B cell (primary cell): Measurements from ENCODE around the gene RIN2. TPM values are rescaled to one million over a fixed set of nuclear protein-coding genes. Genes with fewer than 3 reads are reported as not detected.

ENCODE experiments used
- ATAC-seq: fragments of 200-7000 bp; cut with Tn5 transposase; one replicate; pipeline ENCODE4 v1.10.0; 2021; ENCODE audit warnings: low read depth, mild to moderate bottlenecking, moderate number of reproducible peaks, moderate library complexity
- CTCF ChIA-PET: fragments of 350-600 bp; sonication (Branson Sonifier 250); formaldehyde crosslinking; loops from one replicate; lab custom pipeline; 2021; ENCODE audit warnings: antibody characterized with exemption, inconsistent platforms; lab: Charles Lee
- POLR2A ChIA-PET: fragments of 350-600 bp; sonication (Branson Sonifier 250); formaldehyde crosslinking; loops from one replicate; lab custom pipeline; 2021; ENCODE audit warnings: antibody characterized with exemption; lab: Charles Lee
- DNase-seq: peaks from one replicate; pipeline ENCODE4 v3.0.0; 2013
- H2AFZ ChIP-seq: 2 replicates; pipeline ENCODE4 v1.6.1; 2012; ENCODE audit warnings: mild to moderate bottlenecking, low read depth, low read length; ENCODE audit not compliant: insufficient read depth, poor library complexity, severe bottlenecking
- H3K27ac ChIP-seq, 2 donors: 1 replicate in 1 of 2; 2 replicates in 1 of 2; pipeline ENCODE4 v1.5.1; 2012 to 2013; ENCODE audit warnings: low read length in 2 of 2, mild to moderate bottlenecking in 2 of 2, moderate library complexity in 1 of 2
- H3K27me3 ChIP-seq, 4 experiments: fragments of 200-600 bp in 1 of 4; sonication (generic) in 1 of 4; replicated peaks in 1 of 4; 1 replicate in 2 of 4; 2 replicates in 2 of 4; pipeline versions ENCODE4 v1.6.1 to v1.7.0; 2013 to 2016; ENCODE audit warnings: low read length in 3 of 4, mild to moderate bottlenecking in 2 of 4, mixed read lengths in 1 of 4, moderate library complexity in 1 of 4; ENCODE audit not compliant: insufficient read depth in 4 of 4, control insufficient read depth in 3 of 4; ENCODE audit errors: control extremely low read depth in 1 of 4
- H3K36me3 ChIP-seq, 2 experiments: replicated peaks in 1 of 2; 1 replicate in 1 of 2; 2 replicates in 1 of 2; pipeline versions ENCODE4 v1.6.1 to v1.7.1; 2013; ENCODE audit warnings: low read length in 1 of 2; ENCODE audit not compliant: insufficient read depth in 2 of 2, control insufficient read depth in 1 of 2; ENCODE audit errors: control extremely low read depth in 1 of 2, extremely low read depth in 1 of 2
- H3K4me1 ChIP-seq, 2 donors: fragments of 200-600 bp in 1 of 2; sonication (generic) in 1 of 2; 1 replicate in 1 of 2; 2 replicates in 1 of 2; pipeline versions ENCODE4 v1.5.1 to v1.6.1; 2013 to 2017; ENCODE audit warnings: low read length in 2 of 2; ENCODE audit not compliant: control insufficient read depth in 2 of 2, insufficient read depth in 2 of 2
- H3K4me2 ChIP-seq: replicated peaks from 2 replicates; pipeline ENCODE3; 2012; ENCODE audit warnings: mild to moderate bottlenecking, low read depth, low read length; ENCODE audit not compliant: poor library complexity, severe bottlenecking
- H3K4me3 ChIP-seq, 5 experiments: fragments of 200-600 bp in 1 of 5; sonication (generic) in 1 of 5; 1 replicate in 3 of 5; 2 replicates in 2 of 5; pipeline versions ENCODE4 v1.5.1 to v1.7.0; 2011 to 2016; ENCODE audit warnings: low read length in 4 of 5, mild to moderate bottlenecking in 4 of 5, low read depth in 2 of 5, control low read depth in 1 of 5, moderate library complexity in 1 of 5; ENCODE audit not compliant: insufficient read depth in 1 of 5; ENCODE audit errors: control extremely low read depth in 1 of 5, extremely low read depth in 1 of 5
- H3K79me2 ChIP-seq: fragments of 200-600 bp; sonication (generic); one replicate; pipeline ENCODE4 v1.6.0; 2016; ENCODE audit warnings: low read length; ENCODE audit not compliant: control insufficient read depth, insufficient read depth
- H3K9ac ChIP-seq: fragments of 200-600 bp; sonication (generic); 2 replicates; pipeline ENCODE4 v1.6.1; 2017; ENCODE audit warnings: mild to moderate bottlenecking, low read length, moderate library complexity
- H3K9me3 ChIP-seq, 3 donors: one replicate each; pipeline versions ENCODE4 v1.6.1 to v1.7.1; 2013; ENCODE audit warnings: low read length in 2 of 3; ENCODE audit not compliant: control insufficient read depth in 2 of 3, insufficient read depth in 1 of 3; ENCODE audit errors: control extremely low read depth in 1 of 3
- H4K20me1 ChIP-seq: 2 replicates; pipeline ENCODE4 v1.6.0; 2012; ENCODE audit warnings: mild to moderate bottlenecking, low read length; ENCODE audit not compliant: insufficient read depth, control insufficient read depth, poor library complexity, severe bottlenecking
- H3K27ac Mint-ChIP-seq: one replicate; pipeline ENCODE4 v1.8.0; 2021; ENCODE audit warnings: mixed read lengths
- H3K27me3 Mint-ChIP-seq: one replicate; pipeline ENCODE4 v1.8.0; 2021; ENCODE audit warnings: mixed read lengths
- H3K4me1 Mint-ChIP-seq: one replicate; pipeline ENCODE4 v1.8.0; 2021; ENCODE audit warnings: mixed read lengths
- H3K4me3 Mint-ChIP-seq: one replicate; pipeline ENCODE4 v1.8.0; 2021; ENCODE audit warnings: mixed read lengths
- H3K9me3 Mint-ChIP-seq: one replicate; pipeline ENCODE4 v1.8.0; 2022; ENCODE audit warnings: mixed read lengths; ENCODE audit not compliant: insufficient read depth
- EZH2 ChIP-seq: IDR thresholded peaks from 2 replicates; pipeline ENCODE4 v1.6.1; 2012; ENCODE audit warnings: borderline replicate concordance, low read depth, mild to moderate bottlenecking, moderate library complexity, low read length; ENCODE audit not compliant: insufficient read depth, poor library complexity, severe bottlenecking
- WGBS: methylation state at CpG from one replicate; pipeline ENCODE4 v1.1.5; 2013; ENCODE audit warnings: missing lambda C conversion rate; ENCODE audit not compliant: insufficient coverage; 5-methylcytosine and 5-hydroxymethylcytosine counted together
- intact Hi-C: fragments of 100-400 bp; cut with micrococcal nuclease; formaldehyde crosslinking; loops from one replicate; pipeline ENCODE4 v1.10.0; 2022
- polyA plus RNA-seq: library from polyadenylated mRNA; depleted of rRNA; stranded (reverse); fragments of >200 nt; gene quantifications from 2 replicates; pipeline ENCODE4 v1.2.3, GENCODE V29; 2012
- total RNA-seq, 2 donors: library from RNA; stranded (reverse); fragments of 120-200 nt in 1 of 2; gene quantifications; 1 replicate in 1 of 2; 2 replicates in 1 of 2; pipeline versions ENCODE4 v1.2.3 to v1.2.4, GENCODE V29; 2013 to 2022
- TF ChIP-seq, protein P1 (sequence below): fragments of 200-600 bp; IDR thresholded peaks from one replicate; pipeline ENCODE4 v1.8.0; 2022; ENCODE audit warnings: antibody characterized with exemption, mild to moderate bottlenecking

Gene RIN2
- total and polyA plus RNA-seq, 2 donors (not counting 1 experiment from before 2014, with no cell fraction given), result 0.15 to 0.32 TPM

- peaks cover 10% of the 10 kb centered on the region for H3K4me1 Mint-ChIP-seq
- Histone ChIP-seq H3K27me3 (no peaks in the 10 kb centered on the region), H2AFZ (no peak overlapping the region), H3K9me3 (no peaks in the 10 kb centered on the region), H3K9ac (no peak overlapping the region), H3K4me2 (no peak overlapping the region), H3K36me3 (no peaks in the 10 kb centered on the region), H3K27ac (no peak overlapping the region), H3K4me1 (peaks cover 4 to 5% of the 10 kb centered on the region in 2 donors), H3K79me2 (no peaks in the 10 kb centered on the region), H4K20me1 (no peaks in the 10 kb centered on the region), H3K4me3 (no peak overlapping the region)
- WGBS, result 14% methylated on average over 6 of the region's 6 CpGs
- CTCF ChIA-PET, result no interaction called here
- H3K9me3 Mint-ChIP-seq, result no peaks in the 10 kb centered on the region
- ATAC-seq (peak; percentile 78), DNase-seq (no peak)
- peaks cover 7% of the 10 kb centered on the region for H3K27me3 Mint-ChIP-seq
- H3K4me3 Mint-ChIP-seq, result no peak overlapping the region
- POLR2A ChIA-PET, result no interaction called here
- no peak overlapping the region for H3K27ac Mint-ChIP-seq
- intact Hi-C loops, result loop anchor here (5.0 kb wide), 1 partner anchor 43 kb away; no protein-coding TSS in a partner anchor
- TF ChIP-seq, protein P1, sequence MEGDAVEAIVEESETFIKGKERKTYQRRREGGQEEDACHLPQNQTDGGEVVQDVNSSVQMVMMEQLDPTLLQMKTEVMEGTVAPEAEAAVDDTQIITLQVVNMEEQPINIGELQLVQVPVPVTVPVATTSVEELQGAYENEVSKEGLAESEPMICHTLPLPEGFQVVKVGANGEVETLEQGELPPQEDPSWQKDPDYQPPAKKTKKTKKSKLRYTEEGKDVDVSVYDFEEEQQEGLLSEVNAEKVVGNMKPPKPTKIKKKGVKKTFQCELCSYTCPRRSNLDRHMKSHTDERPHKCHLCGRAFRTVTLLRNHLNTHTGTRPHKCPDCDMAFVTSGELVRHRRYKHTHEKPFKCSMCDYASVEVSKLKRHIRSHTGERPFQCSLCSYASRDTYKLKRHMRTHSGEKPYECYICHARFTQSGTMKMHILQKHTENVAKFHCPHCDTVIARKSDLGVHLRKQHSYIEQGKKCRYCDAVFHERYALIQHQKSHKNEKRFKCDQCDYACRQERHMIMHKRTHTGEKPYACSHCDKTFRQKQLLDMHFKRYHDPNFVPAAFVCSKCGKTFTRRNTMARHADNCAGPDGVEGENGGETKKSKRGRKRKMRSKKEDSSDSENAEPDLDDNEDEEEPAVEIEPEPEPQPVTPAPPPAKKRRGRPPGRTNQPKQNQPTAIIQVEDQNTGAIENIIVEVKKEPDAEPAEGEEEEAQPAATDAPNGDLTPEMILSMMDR, result no peak
- TF ChIP-seq EZH2, result no peak
These were observed 22.6 kb upstream of the RIN2 start for GRCh38 chr20:19735446-19735845.

DNA sequence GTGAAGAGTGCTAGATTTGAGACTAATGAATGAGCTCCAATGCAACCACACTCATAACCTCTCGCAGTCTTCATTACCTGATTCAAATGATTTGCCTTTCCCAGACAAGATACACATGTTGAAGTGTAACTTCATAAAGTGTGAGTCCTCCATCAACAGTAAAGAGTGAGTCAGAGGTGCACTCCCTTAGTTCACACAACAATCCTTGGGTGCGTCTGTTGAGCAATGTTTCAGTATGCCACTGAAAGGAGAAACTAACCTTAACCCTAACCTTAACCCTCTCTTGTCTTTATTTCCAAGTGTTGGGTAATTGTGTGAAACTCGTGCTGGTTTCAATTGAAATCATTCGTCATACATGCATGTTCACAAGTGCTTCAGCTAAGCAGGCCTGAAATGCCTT, 21.0 kb upstream of the RIN2 start:
- Histone ChIP-seq H3K27me3 (no peaks in the 10 kb centered on the region), H2AFZ (no peak overlapping the region), H4K20me1 (no peaks in the 10 kb centered on the region), H3K4me3 (no peak overlapping the region), H3K9me3 (no peaks in the 10 kb centered on the region), H3K27ac (no peak overlapping the region), H3K4me2 (no peak overlapping the region), H3K4me1 (peaks cover 4 to 5% of the 10 kb centered on the region in 2 donors), H3K9ac (no peak overlapping the region), H3K36me3 (no peaks in the 10 kb centered on the region), H3K79me2 (no peaks in the 10 kb centered on the region)
- ChIA-PET CTCF (no interaction called here), POLR2A (no interaction called here)
- peaks cover 10% of the 10 kb centered on the region for H3K4me1 Mint-ChIP-seq
- no peak overlapping the region for H3K4me3 Mint-ChIP-seq
- H3K9me3 Mint-ChIP-seq, result no peaks in the 10 kb centered on the region
- no peak for ATAC-seq
- H3K27me3 Mint-ChIP-seq, result peaks cover 19% of the 10 kb centered on the region
- WGBS, result no CpG with 5 or more reads among the region's 4 CpGs
- DNase-seq, result no peak
- TF ChIP-seq, protein P1, result no peak
- TF ChIP-seq EZH2, result no peak
- H3K27ac Mint-ChIP-seq, result no peak overlapping the region
- intact Hi-C loops, result loop anchor here (5.0 kb wide), 1 partner anchor 45 kb away; no protein-coding TSS in a partner anchor
